Measurements from ENCODE around the gene NAA40.

Gene NAA40

DNA sequence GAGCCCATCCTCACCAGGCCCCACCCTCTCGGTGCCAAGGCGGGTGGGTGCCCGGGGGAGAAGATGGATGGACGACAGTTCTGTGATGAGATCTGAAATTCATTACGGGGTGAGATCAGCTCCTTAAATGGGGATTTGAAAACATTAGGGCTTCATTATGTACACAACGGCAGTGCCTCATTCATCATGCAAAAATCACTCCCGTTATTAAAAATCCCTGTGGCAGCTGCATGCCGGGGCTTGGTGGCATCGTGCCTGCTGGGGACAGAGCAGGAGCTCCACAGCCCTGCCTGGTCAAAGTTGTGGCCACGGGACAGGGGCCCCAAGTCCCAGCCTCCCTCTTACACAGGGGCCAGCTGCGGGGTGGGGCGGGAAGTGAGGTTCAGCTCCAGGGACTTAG lies 67.6 kb downstream of the NAA40 start:
- H3K4me3 ChIP-seq (ENCODE audit: low read depth, low read length) = no peak overlapping the region
- TF ChIP-seq, protein P1, sequence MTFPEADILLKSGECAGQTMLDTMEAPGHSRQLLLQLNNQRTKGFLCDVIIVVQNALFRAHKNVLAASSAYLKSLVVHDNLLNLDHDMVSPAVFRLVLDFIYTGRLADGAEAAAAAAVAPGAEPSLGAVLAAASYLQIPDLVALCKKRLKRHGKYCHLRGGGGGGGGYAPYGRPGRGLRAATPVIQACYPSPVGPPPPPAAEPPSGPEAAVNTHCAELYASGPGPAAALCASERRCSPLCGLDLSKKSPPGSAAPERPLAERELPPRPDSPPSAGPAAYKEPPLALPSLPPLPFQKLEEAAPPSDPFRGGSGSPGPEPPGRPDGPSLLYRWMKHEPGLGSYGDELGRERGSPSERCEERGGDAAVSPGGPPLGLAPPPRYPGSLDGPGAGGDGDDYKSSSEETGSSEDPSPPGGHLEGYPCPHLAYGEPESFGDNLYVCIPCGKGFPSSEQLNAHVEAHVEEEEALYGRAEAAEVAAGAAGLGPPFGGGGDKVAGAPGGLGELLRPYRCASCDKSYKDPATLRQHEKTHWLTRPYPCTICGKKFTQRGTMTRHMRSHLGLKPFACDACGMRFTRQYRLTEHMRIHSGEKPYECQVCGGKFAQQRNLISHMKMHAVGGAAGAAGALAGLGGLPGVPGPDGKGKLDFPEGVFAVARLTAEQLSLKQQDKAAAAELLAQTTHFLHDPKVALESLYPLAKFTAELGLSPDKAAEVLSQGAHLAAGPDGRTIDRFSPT (tag by site-specific recombination; IDR thresholded peaks at IDR 0.05) = 0 out of 2 replicates have a peak, but pooled peaks have one; percentile 24
- TF ChIP-seq ZNF747 (tag by site-specific recombination; IDR thresholded peaks at IDR 0.05) = no peak
- no peak for TF ChIP-seq IKZF3 (tag by site-specific recombination; IDR thresholded peaks at IDR 0.05)
- no peak for TF ChIP-seq ZNF24 (tag by site-specific recombination; IDR thresholded peaks at IDR 0.05)
- POLR2A ChIA-PET = interaction anchor here (2.1 kb wide), 1 partner anchor 19 kb away, joined by 5 read pairs; no protein-coding TSS in a partner anchor
- H3K27ac ChIP-seq (ENCODE audit: extremely low read depth, low read depth, low read length) = no peak overlapping the region
- peaks cover 0 to 10% of the 10 kb centered on the region in 2 experiments; a peak in 1 of 3 replicates for H3K36me3 ChIP-seq (ENCODE audit: control insufficient read depth in 2 of 2, insufficient read depth in 1 of 2, low read length in 2 of 2)
- H3K4me1 ChIP-seq (ENCODE audit: control insufficient read depth, insufficient read depth, low read length) = no peaks in the 10 kb centered on the region
- no peaks in the 10 kb centered on the region for H3K9me3 ChIP-seq (ENCODE audit: control insufficient read depth, insufficient read depth, low read depth, low read length)
- CTCF ChIA-PET = interaction anchor here (0.6 to 1.3 kb wide), 2 partner anchors 168 to 297 kb away, joined by 3 read pairs; partner anchors contain the start of gene MARK2

Measured in HEK293 (cell line).